BJ (cell line): Measurements from ENCODE around the gene MACF1. TPM values are rescaled to one million over a fixed set of nuclear protein-coding genes. Genes with fewer than 3 reads are reported as not detected.

Source experiments
- CTCF ChIA-PET: fragments of 350-600 bp; formaldehyde crosslinking; extraction: SDS; loops from one replicate; lab custom pipeline; 2021; ENCODE audit warnings: antibody characterized with exemption, inconsistent platforms; lab: Yijun Ruan, JAX
- POLR2A ChIA-PET: fragments of 300-600 bp; sonication (Branson Sonifier 250); formaldehyde crosslinking; extraction: SDS; loops from one replicate; lab custom pipeline; 2021; ENCODE audit warnings: antibody characterized with exemption; lab: Charles Lee
- DNase-seq: peaks from one replicate; pipeline ENCODE4 v3.0.0-alpha.2; 2011; ENCODE audit warnings: low read depth
- H3K27me3 ChIP-seq: 2 replicates; pipeline ENCODE4 v1.6.0; 2011; ENCODE audit warnings: low read length; ENCODE audit not compliant: control insufficient read depth, insufficient read depth
- H3K36me3 ChIP-seq: 2 replicates; pipeline ENCODE4 v1.5.1; 2011; ENCODE audit warnings: low read length; ENCODE audit not compliant: control insufficient read depth, insufficient read depth
- H3K4me3 ChIP-seq: 2 replicates; pipeline ENCODE4 v1.5.1; 2011; ENCODE audit warnings: low read depth, mild to moderate bottlenecking, control low read depth, low read length
- polyA plus RNA-seq: library from polyadenylated mRNA; depleted of rRNA; stranded (reverse); fragments of >200 nt; gene quantifications from 2 replicates; pipeline ENCODE4 v1.2.3, GENCODE V29; 2011
- TF ChIP-seq, protein P1 (sequence below): IDR thresholded peaks from 2 replicates; pipeline ENCODE4 v1.5.1; 2011; ENCODE audit warnings: low read depth, mild to moderate bottlenecking, control low read depth, inconsistent platforms, low read length, moderate library complexity; ENCODE audit not compliant: insufficient read depth

Gene MACF1
- polyA plus RNA-seq, 1 experiment, result 57.3 TPM

DNA sequence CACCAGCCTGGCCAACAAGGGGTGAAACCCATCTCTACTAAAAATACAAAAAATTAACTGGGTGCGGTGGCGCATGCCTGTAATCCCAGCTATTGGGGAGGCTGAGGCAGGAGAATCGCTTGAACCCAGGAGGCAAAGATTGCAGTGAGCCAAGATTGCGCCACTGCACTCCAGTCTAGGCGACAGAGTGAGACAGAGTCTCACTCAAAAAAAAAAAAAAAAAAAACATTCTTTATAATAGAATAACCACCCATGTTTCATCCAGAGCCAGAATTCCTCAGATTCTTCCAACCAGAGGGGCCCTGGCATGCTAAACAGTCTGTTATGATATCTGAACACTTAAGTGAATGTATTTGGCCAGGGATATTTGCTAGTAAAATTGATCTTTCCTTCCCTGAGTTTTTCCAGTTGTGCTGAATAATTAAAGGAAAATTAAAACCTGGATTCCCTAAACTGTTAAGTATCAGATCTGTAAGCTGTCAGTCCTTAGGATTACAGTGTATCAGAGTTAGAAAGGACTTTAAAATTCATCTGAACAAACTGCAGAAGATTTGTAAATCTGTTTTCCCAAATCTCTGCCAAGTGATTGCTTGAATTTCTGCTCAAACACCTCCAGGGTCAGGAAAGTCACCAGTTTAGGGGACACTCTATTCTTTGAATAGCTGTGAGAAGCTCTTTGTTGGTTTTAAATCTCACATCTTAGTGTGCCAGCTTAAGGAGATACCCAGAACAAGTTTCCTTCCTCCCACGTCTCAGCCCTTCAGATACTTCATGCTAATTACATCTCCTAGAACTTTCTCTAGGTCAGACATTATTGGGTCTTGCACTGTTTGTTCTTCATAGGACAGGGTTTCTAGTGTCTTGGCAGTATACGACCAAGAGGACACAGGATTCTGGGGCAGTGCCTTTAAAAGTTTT is 202.3 kb downstream of the MACF1 start:
- no peak overlapping the region for H3K4me3 ChIP-seq

DNA sequence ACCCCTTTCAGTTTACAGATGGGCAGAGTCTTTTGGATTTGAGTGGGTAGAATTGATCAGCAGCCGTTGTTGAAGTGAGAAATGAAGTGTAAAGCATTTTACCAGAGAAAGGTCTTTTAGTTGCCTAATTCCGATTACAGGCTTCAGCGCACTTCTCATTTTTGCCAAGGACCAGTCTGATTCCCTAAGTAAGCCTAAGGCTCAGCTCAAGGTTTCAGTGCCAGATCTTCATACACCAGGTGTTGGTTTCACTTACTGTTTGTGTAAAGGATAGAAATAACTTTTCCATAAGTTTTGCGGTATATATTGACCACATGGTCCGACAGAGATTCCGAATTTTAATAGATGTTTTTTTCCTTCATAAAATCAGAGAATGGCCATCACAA is 203.0 kb downstream of the MACF1 start:
- ChIA-PET POLR2A (no interaction called here), CTCF (interaction anchor here (1.2 to 1.5 kb wide), 3 partner anchors 9 to 20 kb away, joined by 3 to 4 read pairs (median 3); no protein-coding TSS in a partner anchor)
- TF ChIP-seq, protein P1, sequence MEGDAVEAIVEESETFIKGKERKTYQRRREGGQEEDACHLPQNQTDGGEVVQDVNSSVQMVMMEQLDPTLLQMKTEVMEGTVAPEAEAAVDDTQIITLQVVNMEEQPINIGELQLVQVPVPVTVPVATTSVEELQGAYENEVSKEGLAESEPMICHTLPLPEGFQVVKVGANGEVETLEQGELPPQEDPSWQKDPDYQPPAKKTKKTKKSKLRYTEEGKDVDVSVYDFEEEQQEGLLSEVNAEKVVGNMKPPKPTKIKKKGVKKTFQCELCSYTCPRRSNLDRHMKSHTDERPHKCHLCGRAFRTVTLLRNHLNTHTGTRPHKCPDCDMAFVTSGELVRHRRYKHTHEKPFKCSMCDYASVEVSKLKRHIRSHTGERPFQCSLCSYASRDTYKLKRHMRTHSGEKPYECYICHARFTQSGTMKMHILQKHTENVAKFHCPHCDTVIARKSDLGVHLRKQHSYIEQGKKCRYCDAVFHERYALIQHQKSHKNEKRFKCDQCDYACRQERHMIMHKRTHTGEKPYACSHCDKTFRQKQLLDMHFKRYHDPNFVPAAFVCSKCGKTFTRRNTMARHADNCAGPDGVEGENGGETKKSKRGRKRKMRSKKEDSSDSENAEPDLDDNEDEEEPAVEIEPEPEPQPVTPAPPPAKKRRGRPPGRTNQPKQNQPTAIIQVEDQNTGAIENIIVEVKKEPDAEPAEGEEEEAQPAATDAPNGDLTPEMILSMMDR, result no peak
- Histone ChIP-seq H3K36me3 (no peaks in the 10 kb centered on the region; the same call in 1 of the 2 replicates), H3K4me3 (no peak overlapping the region), H3K27me3 (no peaks in the 10 kb centered on the region)
- no peak for DNase-seq

More for the DNA sequence above, 202.3 kb downstream of the MACF1 start:
- TF ChIP-seq, protein P1, result no peak
- CTCF ChIA-PET, result interaction anchor here (0.6 to 1.5 kb wide), 5 partner anchors 8 to 308 kb away, joined by 3 to 6 read pairs (median 3); no protein-coding TSS in a partner anchor
- Histone ChIP-seq H3K36me3 (no peaks in the 10 kb centered on the region; the same call in 1 of the 2 replicates), H3K27me3 (no peaks in the 10 kb centered on the region)
- DNase-seq, result no peak
- POLR2A ChIA-PET, result no interaction called here

DNA sequence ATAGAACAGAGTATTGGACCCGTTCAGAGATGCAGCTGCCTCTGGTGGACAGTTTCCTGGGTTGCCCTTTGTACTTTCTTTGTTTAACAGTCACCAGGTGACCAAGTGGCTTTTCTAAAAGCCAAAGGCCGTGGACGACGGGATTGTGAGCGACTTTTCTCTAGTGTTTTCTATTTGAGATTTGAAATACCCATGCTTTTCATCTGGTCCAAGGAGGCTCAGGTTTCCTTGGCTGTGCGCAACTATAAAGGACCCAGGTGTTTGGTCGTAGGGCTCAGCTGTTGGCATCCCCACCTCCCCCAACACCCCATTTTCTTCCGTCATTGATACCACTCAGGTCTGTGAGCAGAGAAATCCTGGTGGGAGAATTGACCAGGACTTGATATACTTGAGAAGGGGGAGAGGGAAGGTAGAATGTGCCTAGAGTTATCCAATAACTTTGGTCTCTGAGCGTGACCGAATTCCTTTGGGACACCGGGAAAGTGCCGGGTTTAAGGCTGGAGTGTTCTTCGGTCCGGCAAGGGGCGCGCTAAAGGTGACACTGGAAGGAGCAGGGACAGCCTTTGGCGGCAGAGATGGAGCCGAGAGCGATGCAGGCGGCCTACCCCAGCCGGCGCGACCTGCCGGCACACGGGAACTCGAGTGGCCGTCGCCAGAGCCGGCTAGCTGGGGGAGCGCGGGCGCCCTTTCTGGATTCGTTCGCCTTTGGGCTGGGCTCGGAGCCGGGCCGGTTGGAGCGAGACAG is 203.6 kb downstream of the MACF1 start:
- no peaks in the 10 kb centered on the region; the same call in 1 of the 2 replicates for H3K36me3 ChIP-seq
- ChIA-PET POLR2A (no interaction called here), CTCF (interaction anchor here (1.2 to 1.5 kb wide), 2 partner anchors 9 to 12 kb away, joined by 3 read pairs; no protein-coding TSS in a partner anchor)
- H3K4me3 ChIP-seq, result peak overlapping the region; percentile 74
- DNase-seq, result no peak
- TF ChIP-seq, protein P1, result 0 out of 2 replicates have a peak, but pooled peaks have one; percentile 10
- H3K27me3 ChIP-seq, result no peaks in the 10 kb centered on the region

GRCh38 chr1:39408641-39409054 is 204.2 kb downstream of the MACF1 start:
- H3K27me3 ChIP-seq, result no peaks in the 10 kb centered on the region
- peak overlapping the region; percentile 74 for H3K4me3 ChIP-seq
- DNase-seq, result peak; percentile 87
- ChIA-PET POLR2A (no interaction called here), CTCF (interaction anchor here (1.3 to 4.8 kb wide), 2 partner anchors 22 to 50 kb away, joined by 3 to 39 read pairs; no protein-coding TSS in a partner anchor)
- H3K36me3 ChIP-seq, result no peaks in the 10 kb centered on the region; the same call in 1 of the 2 replicates
- TF ChIP-seq, protein P1, result no peak
